Epithelial cell of alveolus of lung (primary cell): Measurements from ENCODE around the gene ACTR1B. TPM values are rescaled to one million over a fixed set of nuclear protein-coding genes. Genes with fewer than 3 reads are reported as not detected.

Experiments
- total RNA-seq: library from RNA; depleted of rRNA; stranded (reverse); fragments of >200 nt; gene quantifications from 2 replicates; pipeline ENCODE4 v1.2.1, GENCODE V29; 2015

ACTR1B gene
- 40.2 and 46.7 TPM in 2 replicates for total RNA-seq

GRCh38 chr2:97663962-97664635, at the start of gene ACTR1B:
Gene ACTR1B, minus strand, starts transcription at chr2:97664044. Its CDS starts 154 bp downstream, at chr2:97663890.

GRCh38 chr2:97669448-97669847, 5.6 kb upstream of the ACTR1B start, which contains the start of gene C2orf92:
Gene C2orf92, plus strand, starts transcription at chr2:97669713. Its CDS starts 76 bp downstream, at chr2:97669789.

GRCh38 chr2:97645695-97646629, 17.9 kb downstream of the ACTR1B start, which contains the start of gene COX5B:
Gene COX5B, plus strand, starts transcription at chr2:97646062. Its CDS starts 25 bp downstream, at chr2:97646087.

Other genes with a start within 250 kb of the ACTR1B start
- 7.6 and 12.5 TPM in 2 replicates for gene ANKRD36B, start 74.2 kb downstream of the ACTR1B start, total RNA-seq
- 422 and 440 TPM in 2 replicates for gene COX5B, start 18.0 kb downstream of the ACTR1B start, total RNA-seq
- 0.16 and 0.39 TPM in 2 replicates for gene C2orf92, start 5.7 kb upstream of the ACTR1B start, total RNA-seq
- gene ZAP70, start 49.5 kb upstream of the ACTR1B start, total RNA-seq: not detected in 2 replicates